ENCODE measurements around the gene SLC10A7. TPM values are rescaled to one million over a fixed set of nuclear protein-coding genes. Genes with fewer than 3 reads are reported as not detected.
A peak's percentile ranks its signal among the peaks of the same experiment; 100 is the strongest.

SLC10A7 gene
- total RNA-seq, 1 experiment from 2014 or later: 37.1 TPM

DNA sequence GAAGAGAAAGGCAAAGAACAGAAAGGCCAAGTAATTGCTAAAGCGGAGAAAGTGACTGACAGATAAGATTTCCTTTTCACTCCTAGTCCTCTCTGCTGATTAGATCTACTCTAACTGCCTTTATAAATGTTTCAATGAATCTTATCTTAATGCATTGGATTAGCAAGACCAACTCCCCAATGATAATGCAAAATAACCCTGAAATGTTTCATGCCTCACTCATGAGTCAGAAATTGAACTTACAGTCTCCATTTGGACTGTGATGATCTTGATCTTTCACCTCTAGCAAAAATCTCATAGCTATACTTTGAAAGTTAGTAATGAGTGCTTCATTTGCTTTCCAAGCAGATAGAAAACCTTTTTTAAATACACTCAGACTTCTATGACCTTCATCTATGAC, 26.5 kb downstream of the SLC10A7 start:
- no peak for TF ChIP-seq EZH2 (IDR thresholded peaks at IDR 0.05; ENCODE audit: borderline replicate concordance, low read depth, low read length, poor library complexity, severe bottlenecking)
- TF ChIP-seq, protein P1, sequence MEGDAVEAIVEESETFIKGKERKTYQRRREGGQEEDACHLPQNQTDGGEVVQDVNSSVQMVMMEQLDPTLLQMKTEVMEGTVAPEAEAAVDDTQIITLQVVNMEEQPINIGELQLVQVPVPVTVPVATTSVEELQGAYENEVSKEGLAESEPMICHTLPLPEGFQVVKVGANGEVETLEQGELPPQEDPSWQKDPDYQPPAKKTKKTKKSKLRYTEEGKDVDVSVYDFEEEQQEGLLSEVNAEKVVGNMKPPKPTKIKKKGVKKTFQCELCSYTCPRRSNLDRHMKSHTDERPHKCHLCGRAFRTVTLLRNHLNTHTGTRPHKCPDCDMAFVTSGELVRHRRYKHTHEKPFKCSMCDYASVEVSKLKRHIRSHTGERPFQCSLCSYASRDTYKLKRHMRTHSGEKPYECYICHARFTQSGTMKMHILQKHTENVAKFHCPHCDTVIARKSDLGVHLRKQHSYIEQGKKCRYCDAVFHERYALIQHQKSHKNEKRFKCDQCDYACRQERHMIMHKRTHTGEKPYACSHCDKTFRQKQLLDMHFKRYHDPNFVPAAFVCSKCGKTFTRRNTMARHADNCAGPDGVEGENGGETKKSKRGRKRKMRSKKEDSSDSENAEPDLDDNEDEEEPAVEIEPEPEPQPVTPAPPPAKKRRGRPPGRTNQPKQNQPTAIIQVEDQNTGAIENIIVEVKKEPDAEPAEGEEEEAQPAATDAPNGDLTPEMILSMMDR (conservative IDR thresholded peaks at IDR 0.05; ENCODE audit: low read depth, low read length): no peak
- CTCF ChIA-PET: no interaction called here

DNA sequence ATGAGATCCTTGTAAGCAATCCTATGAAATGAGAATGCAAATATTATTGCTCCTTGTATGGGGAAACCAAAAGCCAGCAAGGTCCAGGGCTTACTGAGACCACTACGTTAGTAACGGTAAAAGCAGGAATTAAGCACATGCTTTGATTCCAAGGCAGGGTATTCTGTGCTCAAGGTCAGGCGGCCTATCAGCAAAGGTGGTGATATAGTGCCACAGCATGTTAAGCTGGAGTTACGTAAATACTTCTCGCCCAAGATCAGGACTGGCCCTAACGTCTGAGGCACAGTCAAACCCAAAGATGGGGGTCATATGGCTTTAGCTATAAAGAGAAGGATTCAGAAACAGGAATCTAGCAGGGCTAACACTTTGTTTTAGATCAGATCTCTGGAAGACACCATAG, 27.6 kb downstream of the SLC10A7 start:
- intact Hi-C loops (cut with micrococcal nuclease; ENCODE audit: unreplicated experiment): no loop called here

More for the DNA sequence above, 26.5 kb downstream of the SLC10A7 start:
- Histone ChIP-seq H3K27me3 (replicated peaks; ENCODE audit: insufficient read depth, low read depth, low read length, poor library complexity) (no peaks in the 10 kb centered on the region), H3K4me3 (ENCODE audit: low read depth, low read length, poor library complexity, severe bottlenecking) (no peak overlapping the region), H3K4me1 (ENCODE audit: insufficient read depth, low read length, poor library complexity, severe bottlenecking) (peaks cover 65% of the 10 kb centered on the region), H3K9me3 (ENCODE audit: low read depth, low read length, poor library complexity, severe bottlenecking) (peaks cover 16% of the 10 kb centered on the region), H3K27ac (ENCODE audit: low read depth, low read length, poor library complexity, severe bottlenecking) (peak overlapping the region; percentile 99), H3K36me3 (ENCODE audit: insufficient read depth, low read length, poor library complexity, severe bottlenecking) (peaks cover 21% of the 10 kb centered on the region)
- peak; percentile 60 for DNase-seq (ENCODE audit: low spot score)
- POLR2A ChIA-PET (ENCODE audit: low non-redundant PET): interaction anchor here (0.7 kb wide), 2 partner anchors 42 to 1988 kb away, joined by 3 read pairs; no protein-coding TSS in a partner anchor
- BruUV-seq (replicated peaks): no TSS peak
- intact Hi-C loops (cut with micrococcal nuclease; ENCODE audit: unreplicated experiment): no loop called here

DNA sequence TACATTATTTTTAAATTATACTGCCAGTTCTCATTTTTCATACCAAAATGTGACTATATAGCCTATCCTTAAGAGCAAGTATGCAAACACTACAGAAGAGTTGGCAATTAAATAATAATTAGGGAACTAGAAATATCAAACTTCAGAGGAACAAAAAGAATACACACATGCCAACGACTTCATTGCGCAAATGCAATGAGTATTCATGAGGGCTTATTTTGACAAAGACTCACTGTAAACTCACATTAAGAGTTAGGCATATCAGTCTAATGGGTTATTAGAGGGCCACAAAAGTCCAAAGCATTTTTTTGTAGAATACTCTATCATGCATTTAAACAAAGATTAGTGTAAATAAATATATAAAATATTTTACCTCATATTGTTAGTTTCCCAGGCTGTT, 31.6 kb downstream of the SLC10A7 start:
- peak overlapping the region; percentile 98 for H3K27ac ChIP-seq (ENCODE audit: low read depth, low read length, poor library complexity, severe bottlenecking)
- H3K4me1 ChIP-seq (ENCODE audit: insufficient read depth, low read length, poor library complexity, severe bottlenecking): peaks cover 82% of the 10 kb centered on the region
- no peak overlapping the region for H3K4me3 ChIP-seq (ENCODE audit: low read depth, low read length, poor library complexity, severe bottlenecking)
- no TSS peak for BruUV-seq (replicated peaks)
- ChIA-PET POLR2A (ENCODE audit: low non-redundant PET) (no interaction called here), CTCF (no interaction called here)
- H3K27me3 ChIP-seq (replicated peaks; ENCODE audit: insufficient read depth, low read depth, low read length, poor library complexity): no peaks in the 10 kb centered on the region
- intact Hi-C loops (cut with micrococcal nuclease; ENCODE audit: unreplicated experiment): loop anchor here (2.0 kb wide), 1 partner anchor 427 kb away; no protein-coding TSS in a partner anchor
- peaks cover 16% of the 10 kb centered on the region for H3K9me3 ChIP-seq (ENCODE audit: low read depth, low read length, poor library complexity, severe bottlenecking)
- H3K36me3 ChIP-seq (ENCODE audit: insufficient read depth, low read length, poor library complexity, severe bottlenecking): peaks cover 27% of the 10 kb centered on the region
- peak; percentile 75 for DNase-seq (ENCODE audit: low spot score)
- TF ChIP-seq, protein P1 (conservative IDR thresholded peaks at IDR 0.05; ENCODE audit: low read depth, low read length): no peak
- TF ChIP-seq EZH2 (IDR thresholded peaks at IDR 0.05; ENCODE audit: borderline replicate concordance, low read depth, low read length, poor library complexity, severe bottlenecking): no peak

More for the DNA sequence above, 27.6 kb downstream of the SLC10A7 start:
- H3K36me3 ChIP-seq (ENCODE audit: insufficient read depth, low read length, poor library complexity, severe bottlenecking): peaks cover 21% of the 10 kb centered on the region
- no peak overlapping the region for H3K4me3 ChIP-seq (ENCODE audit: low read depth, low read length, poor library complexity, severe bottlenecking)
- no peaks in the 10 kb centered on the region for H3K27me3 ChIP-seq (replicated peaks; ENCODE audit: insufficient read depth, low read depth, low read length, poor library complexity)
- no peak for DNase-seq (ENCODE audit: low spot score)
- CTCF ChIA-PET: no interaction called here
- no TSS peak for BruUV-seq (replicated peaks)
- peaks cover 16% of the 10 kb centered on the region for H3K9me3 ChIP-seq (ENCODE audit: low read depth, low read length, poor library complexity, severe bottlenecking)
- POLR2A ChIA-PET (ENCODE audit: low non-redundant PET): no interaction called here
- peak overlapping the region; percentile 99 for H3K27ac ChIP-seq (ENCODE audit: low read depth, low read length, poor library complexity, severe bottlenecking)
- TF ChIP-seq EZH2 (IDR thresholded peaks at IDR 0.05; ENCODE audit: borderline replicate concordance, low read depth, low read length, poor library complexity, severe bottlenecking): no peak
- TF ChIP-seq, protein P1 (conservative IDR thresholded peaks at IDR 0.05; ENCODE audit: low read depth, low read length): no peak
- peaks cover 77% of the 10 kb centered on the region for H3K4me1 ChIP-seq (ENCODE audit: insufficient read depth, low read length, poor library complexity, severe bottlenecking)
